Measurements from ENCODE around the gene ZMYND8. TPM values are rescaled to one million over a fixed set of nuclear protein-coding genes. Genes with fewer than 3 reads are reported as not detected.

The ZMYND8 gene
- total and polyA plus RNA-seq, 7 donors: 7.8 to 46.0 (median 24.8) TPM

DNA sequence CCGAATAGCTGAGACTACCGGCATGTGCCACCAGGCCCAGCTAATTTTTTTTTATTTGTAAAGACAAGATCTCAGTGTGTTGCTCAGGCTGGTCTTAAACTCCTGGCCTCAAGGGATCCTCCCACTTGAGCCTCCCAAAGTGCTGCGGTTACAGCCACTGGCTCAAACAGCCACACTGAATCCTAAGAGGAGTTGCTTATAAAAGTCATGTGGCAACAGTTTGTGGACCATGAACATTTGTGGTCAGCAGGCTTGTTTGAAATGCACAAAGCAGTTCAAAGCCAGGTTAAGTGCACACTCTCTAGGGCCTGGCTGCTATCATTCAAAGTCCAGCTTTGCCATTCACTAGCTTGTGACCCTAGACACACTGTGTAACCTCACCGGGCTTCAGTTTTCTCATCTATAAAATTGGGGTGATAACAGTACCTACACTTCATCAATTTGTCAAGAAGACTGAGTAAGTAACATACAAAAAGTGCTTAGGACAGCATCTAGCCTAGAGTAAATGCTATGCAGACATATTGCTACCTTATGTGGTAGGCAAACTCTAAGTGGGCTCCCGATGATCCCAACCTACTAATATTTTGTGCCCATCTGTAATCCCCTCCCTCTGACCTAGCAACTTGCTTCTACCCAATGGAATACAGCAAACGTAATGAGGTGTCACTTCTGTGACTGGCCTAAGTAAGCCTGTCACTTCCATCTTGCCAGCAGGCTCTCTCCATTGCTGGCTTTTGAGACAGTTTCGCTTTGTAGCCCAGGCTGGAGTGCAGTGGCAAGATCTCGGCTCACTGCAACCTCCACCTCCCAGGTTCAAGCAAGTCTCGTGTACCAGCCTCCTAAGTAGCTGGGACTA is 122.9 kb downstream of the ZMYND8 start:
- H3K27ac ChIP-seq: no peak overlapping the region
- WGBS, 2 donors: 94% methylated on average over 9 of the region's 9 CpGs
- intact Hi-C loops (cut with DNase I): no loop called here
- H3K27me3 ChIP-seq: no peaks in the 10 kb centered on the region
- H3K36me3 ChIP-seq: peaks cover 14 to 76% (median 40%) of the 10 kb centered on the region in 4 donors
- H3K9me3 ChIP-seq: no peaks in the 10 kb centered on the region
- no peak overlapping the region for H3K4me3 ChIP-seq
- no peak for DNase-seq
- H3K4me1 ChIP-seq: peaks cover 0 to 10% (median 1%) of the 10 kb centered on the region in 4 donors
- no peak for TF ChIP-seq POLR2A (IDR thresholded peaks at IDR 0.05)
- TF ChIP-seq POLR2AphosphoS5 (IDR thresholded peaks at IDR 0.05): no peak
- TF ChIP-seq, protein P1, sequence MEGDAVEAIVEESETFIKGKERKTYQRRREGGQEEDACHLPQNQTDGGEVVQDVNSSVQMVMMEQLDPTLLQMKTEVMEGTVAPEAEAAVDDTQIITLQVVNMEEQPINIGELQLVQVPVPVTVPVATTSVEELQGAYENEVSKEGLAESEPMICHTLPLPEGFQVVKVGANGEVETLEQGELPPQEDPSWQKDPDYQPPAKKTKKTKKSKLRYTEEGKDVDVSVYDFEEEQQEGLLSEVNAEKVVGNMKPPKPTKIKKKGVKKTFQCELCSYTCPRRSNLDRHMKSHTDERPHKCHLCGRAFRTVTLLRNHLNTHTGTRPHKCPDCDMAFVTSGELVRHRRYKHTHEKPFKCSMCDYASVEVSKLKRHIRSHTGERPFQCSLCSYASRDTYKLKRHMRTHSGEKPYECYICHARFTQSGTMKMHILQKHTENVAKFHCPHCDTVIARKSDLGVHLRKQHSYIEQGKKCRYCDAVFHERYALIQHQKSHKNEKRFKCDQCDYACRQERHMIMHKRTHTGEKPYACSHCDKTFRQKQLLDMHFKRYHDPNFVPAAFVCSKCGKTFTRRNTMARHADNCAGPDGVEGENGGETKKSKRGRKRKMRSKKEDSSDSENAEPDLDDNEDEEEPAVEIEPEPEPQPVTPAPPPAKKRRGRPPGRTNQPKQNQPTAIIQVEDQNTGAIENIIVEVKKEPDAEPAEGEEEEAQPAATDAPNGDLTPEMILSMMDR (IDR thresholded peaks at IDR 0.05): no peak
- TF ChIP-seq EP300 (IDR thresholded peaks at IDR 0.05): no peak

DNA sequence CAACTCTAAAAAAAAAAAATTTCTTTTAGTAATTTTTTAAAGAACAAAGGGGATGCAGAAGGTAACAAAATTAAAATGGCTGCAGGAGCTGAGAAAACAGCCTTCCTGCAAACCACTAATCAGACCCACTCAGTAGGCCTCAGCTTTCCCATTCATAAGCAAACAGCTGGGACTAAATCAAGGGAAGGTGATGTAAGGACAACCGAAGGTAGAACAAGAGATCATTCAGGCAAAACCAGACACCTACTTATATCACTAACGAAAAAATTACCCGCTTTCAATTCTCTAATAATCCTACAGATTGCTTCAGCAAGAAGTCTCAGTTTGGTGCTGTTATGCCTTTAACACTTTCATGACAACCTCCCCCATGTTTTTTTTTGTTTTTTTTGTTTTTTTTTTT is 124.0 kb downstream of the ZMYND8 start:
- H3K27me3 ChIP-seq: no peaks in the 10 kb centered on the region
- no peak for DNase-seq
- peaks cover 10 to 76% (median 37%) of the 10 kb centered on the region in 4 donors for H3K36me3 ChIP-seq
- no peaks in the 10 kb centered on the region for H3K9me3 ChIP-seq
- TF ChIP-seq POLR2AphosphoS5 (IDR thresholded peaks at IDR 0.05): no peak
- TF ChIP-seq, protein P1 (IDR thresholded peaks at IDR 0.05): no peak
- no peak for TF ChIP-seq EP300 (IDR thresholded peaks at IDR 0.05)
- TF ChIP-seq POLR2A (IDR thresholded peaks at IDR 0.05): no peak
- intact Hi-C loops (cut with DNase I): no loop called here
- H3K27ac ChIP-seq: no peak overlapping the region
- H3K4me3 ChIP-seq: no peak overlapping the region
- peaks cover 0 to 10% (median 2%) of the 10 kb centered on the region in 4 donors for H3K4me1 ChIP-seq
- 90 to 96% methylated on average over 3 of the region's 3 CpGs for WGBS, 2 donors

DNA sequence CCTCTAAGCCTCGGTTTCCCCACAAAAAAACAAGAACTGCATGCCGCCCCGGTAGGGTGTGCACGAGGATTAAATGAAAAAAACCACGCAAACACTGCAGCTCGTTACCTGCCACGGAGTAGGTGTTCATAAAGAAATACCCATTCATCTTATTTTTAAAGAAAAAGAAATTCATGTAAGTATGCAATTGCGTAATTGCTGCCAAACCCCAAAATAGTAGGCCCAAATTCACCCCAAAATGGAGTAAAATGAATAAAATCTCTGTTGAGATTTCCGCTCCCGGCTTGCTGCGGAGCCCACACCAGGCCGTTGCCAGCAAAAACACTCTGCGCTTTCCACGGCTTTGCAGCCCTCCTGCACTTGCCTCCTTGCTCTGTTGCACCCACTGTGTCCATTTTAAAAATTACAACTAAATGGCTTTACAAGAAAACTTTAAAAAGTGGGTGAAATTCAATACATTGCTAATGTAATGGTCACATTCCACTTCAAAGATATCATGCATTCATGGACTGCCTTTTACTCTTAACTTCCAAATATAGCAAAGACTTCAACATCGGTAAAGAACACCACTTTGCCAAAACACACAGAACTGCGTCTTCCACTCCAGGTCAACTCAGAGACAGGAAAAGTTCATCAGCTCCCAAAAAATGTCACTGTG is 125.0 kb downstream of the ZMYND8 start:
- no peak overlapping the region for H3K27ac ChIP-seq

DNA sequence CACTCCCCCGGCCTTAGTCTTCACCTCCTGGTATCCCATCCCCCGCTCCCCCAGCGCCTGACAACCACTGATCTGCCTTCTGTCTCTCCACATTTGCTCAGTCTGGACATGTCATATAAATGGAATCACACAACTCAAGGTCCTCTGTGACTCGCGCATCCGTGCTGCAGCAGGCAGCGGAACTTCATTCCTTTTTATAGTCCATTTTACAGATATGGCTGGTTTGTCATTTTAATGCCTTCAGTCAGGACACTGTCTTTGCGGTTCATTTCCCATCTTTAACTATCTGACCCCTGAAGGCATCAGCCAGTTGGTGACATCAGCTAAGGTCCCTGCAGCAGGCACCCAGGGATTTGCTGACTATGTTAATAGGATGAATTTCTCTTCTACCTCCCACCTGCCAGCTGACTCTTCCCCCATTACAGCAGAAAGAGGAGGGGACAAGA is 125.7 kb downstream of the ZMYND8 start:
- TF ChIP-seq POLR2AphosphoS5 (IDR thresholded peaks at IDR 0.05) (no peak), EP300 (IDR thresholded peaks at IDR 0.05) (no peak), POLR2A (IDR thresholded peaks at IDR 0.05) (no peak)
- TF ChIP-seq, protein P1 (IDR thresholded peaks at IDR 0.05): no peak
- intact Hi-C loops (cut with DNase I): no loop called here
- peaks cover 0 to 10% (median 2%) of the 10 kb centered on the region in 4 donors for H3K4me1 ChIP-seq
- WGBS, 2 donors: 96% methylated on average over 8 of the region's 8 CpGs
- H3K27me3 ChIP-seq: no peaks in the 10 kb centered on the region
- no peaks in the 10 kb centered on the region for H3K9me3 ChIP-seq
- H3K27ac ChIP-seq: no peak overlapping the region
- H3K4me3 ChIP-seq: no peak overlapping the region
- DNase-seq: no peak
- peaks cover 9 to 77% (median 43%) of the 10 kb centered on the region in 4 donors for H3K36me3 ChIP-seq

More for the DNA sequence above, 125.0 kb downstream of the ZMYND8 start:
- TF ChIP-seq, protein P1 (IDR thresholded peaks at IDR 0.05): no peak
- no peak for TF ChIP-seq POLR2A (IDR thresholded peaks at IDR 0.05)
- no peak for TF ChIP-seq EP300 (IDR thresholded peaks at IDR 0.05)
- no peak for TF ChIP-seq POLR2AphosphoS5 (IDR thresholded peaks at IDR 0.05)
- Histone ChIP-seq H3K9me3 (no peaks in the 10 kb centered on the region), H3K4me1 (peaks cover 0 to 10% (median 2%) of the 10 kb centered on the region in 4 donors), H3K36me3 (peaks cover 9 to 77% (median 44%) of the 10 kb centered on the region in 4 donors), H3K27me3 (no peaks in the 10 kb centered on the region), H3K4me3 (no peak overlapping the region)
- intact Hi-C loops (cut with DNase I): no loop called here
- DNase-seq: no peak
- 96 to 97% methylated on average over 16 of the region's 16 CpGs for WGBS, 2 donors
